CD14-positive monocyte (primary cell): Measurements from ENCODE around the gene ARID4B. TPM values are rescaled to one million over a fixed set of nuclear protein-coding genes. Genes with fewer than 3 reads are reported as not detected.

Experiments used
- DNase-seq, 3 donors: peaks; one replicate each; pipeline ENCODE4 v3.0.0-alpha.2; 2011 to 2022
- H2AFZ ChIP-seq: 2 replicates; pipeline ENCODE4 v1.6.0; 2012; ENCODE audit warnings: mild to moderate bottlenecking, low read depth, low read length, inconsistent platforms; ENCODE audit not compliant: insufficient read depth, poor library complexity, severe bottlenecking
- H3K27ac ChIP-seq, 2 donors: 1 replicate in 1 of 2; 2 replicates in 1 of 2; pipeline ENCODE4 v1.5.1; 2012 to 2013; ENCODE audit warnings: low read length in 2 of 2, control low read depth in 1 of 2, inconsistent platforms in 1 of 2, low read depth in 1 of 2, mild to moderate bottlenecking in 1 of 2
- H3K27me3 ChIP-seq, 2 donors: one replicate each; pipeline versions ENCODE4 v1.6.0 to v1.6.1; 2011 to 2013; ENCODE audit warnings: low read length in 2 of 2; ENCODE audit not compliant: control insufficient read depth in 2 of 2, insufficient read depth in 2 of 2
- H3K36me3 ChIP-seq, 2 donors: replicated peaks in 1 of 2; 1 replicate in 1 of 2; 2 replicates in 1 of 2; pipeline versions ENCODE4 v1.5.1 to v1.6.1; 2012 to 2013; ENCODE audit warnings: low read length in 2 of 2, control low read depth in 1 of 2, inconsistent platforms in 1 of 2, mild to moderate bottlenecking in 1 of 2; ENCODE audit not compliant: insufficient read depth in 2 of 2, control insufficient read depth in 1 of 2
- H3K4me1 ChIP-seq, 2 donors: 1 replicate in 1 of 2; 2 replicates in 1 of 2; pipeline versions ENCODE4 v1.5.1 to v1.6.1; 2012 to 2013; ENCODE audit warnings: low read length in 2 of 2, control low read depth in 1 of 2, inconsistent platforms in 1 of 2, mild to moderate bottlenecking in 1 of 2, moderate library complexity in 1 of 2; ENCODE audit not compliant: insufficient read depth in 2 of 2, control insufficient read depth in 1 of 2
- H3K4me2 ChIP-seq: replicated peaks from 2 replicates; pipeline ENCODE3; 2012; ENCODE audit warnings: low read length, moderate library complexity, mild to moderate bottlenecking; ENCODE audit not compliant: poor library complexity, severe bottlenecking; ENCODE audit errors: extremely low read depth
- H3K4me3 ChIP-seq, 3 experiments: fragments of 200-600 bp in 1 of 3; sonication (generic) in 1 of 3; replicated peaks in 1 of 3; 1 replicate in 2 of 3; 2 replicates in 1 of 3; pipeline ENCODE4 v1.5.1; 2011 to 2013; ENCODE audit warnings: low read length in 3 of 3, mild to moderate bottlenecking in 3 of 3, control low read depth in 2 of 3, low read depth in 2 of 3, inconsistent platforms in 1 of 3, moderate library complexity in 1 of 3
- H3K79me2 ChIP-seq: 2 replicates; pipeline ENCODE4 v1.6.0; 2012; ENCODE audit warnings: mild to moderate bottlenecking, control low read depth, inconsistent platforms, low read length, moderate library complexity; ENCODE audit not compliant: insufficient read depth
- H3K9ac ChIP-seq: 2 replicates; pipeline ENCODE4 v1.6.0; 2017; ENCODE audit warnings: low read length, mild to moderate bottlenecking; ENCODE audit not compliant: insufficient read depth, poor library complexity, severe bottlenecking
- H3K9me3 ChIP-seq, 2 donors: replicated peaks in 1 of 2; 1 replicate in 1 of 2; 2 replicates in 1 of 2; pipeline versions ENCODE4 v1.5.1 to v1.6.1; 2012 to 2013; ENCODE audit warnings: low read length in 2 of 2, control low read depth in 1 of 2; ENCODE audit not compliant: control insufficient read depth in 1 of 2, insufficient read depth in 1 of 2
- H4K20me1 ChIP-seq: 2 replicates; pipeline ENCODE4 v1.6.0; 2012; ENCODE audit warnings: mild to moderate bottlenecking, low read length, control low read depth, moderate library complexity; ENCODE audit not compliant: insufficient read depth
- H3K27ac Mint-ChIP-seq, 7 donors: one replicate each; pipeline ENCODE4 v1.8.0; 2020; ENCODE audit warnings: mild to moderate bottlenecking in 7 of 7, mixed read lengths in 7 of 7, moderate library complexity in 6 of 7, inconsistent platforms in 2 of 7
- H3K27me3 Mint-ChIP-seq, 3 donors: one replicate each; pipeline ENCODE4 v1.8.0; 2021 to 2022; ENCODE audit warnings: low read depth in 3 of 3, mild to moderate bottlenecking in 3 of 3, mixed read lengths in 3 of 3, moderate library complexity in 3 of 3, inconsistent platforms in 1 of 3
- H3K36me3 Mint-ChIP-seq, 2 donors: one replicate each; pipeline ENCODE4 v1.8.0; 2020; ENCODE audit warnings: mixed read lengths in 2 of 2, inconsistent platforms in 1 of 2, mild to moderate bottlenecking in 1 of 2
- H3K4me1 Mint-ChIP-seq: one replicate; pipeline ENCODE4 v1.8.0; 2020; ENCODE audit warnings: mild to moderate bottlenecking, mixed read lengths
- H3K4me3 Mint-ChIP-seq, 2 donors: one replicate each; pipeline ENCODE4 v1.8.0; 2020; ENCODE audit warnings: mild to moderate bottlenecking in 2 of 2, mixed read lengths in 2 of 2, moderate library complexity in 1 of 2
- H3K9me3 Mint-ChIP-seq, 7 donors: one replicate each; pipeline ENCODE4 v1.8.0; 2020 to 2022; ENCODE audit warnings: mixed read lengths in 7 of 7, mild to moderate bottlenecking in 6 of 7, moderate library complexity in 6 of 7, inconsistent platforms in 2 of 7
- WGBS: methylation state at CpG from one replicate; pipeline ENCODE4 v1.1.5; 2013; ENCODE audit warnings: missing lambda C conversion rate; ENCODE audit not compliant: insufficient coverage; 5-methylcytosine and 5-hydroxymethylcytosine counted together
- intact Hi-C, 2 donors: fragments of 100-400 bp; cut with micrococcal nuclease; formaldehyde crosslinking; loops; one replicate each; pipeline versions ENCODE4 v1.15.0 to v1.15.1; 2023
- polyA plus RNA-seq, 3 donors: library from polyadenylated mRNA; depleted of rRNA in 1 of 3; unstranded in 2 of 3; stranded (reverse) in 1 of 3; fragments of 300-500 nt in 2 of 3; fragments of >200 nt in 1 of 3; fragmentation: Illumina TruSeq in 2 of 3; gene quantifications; 1 replicate in 2 of 3; 2 replicates in 1 of 3; pipeline ENCODE4 v1.2.3, GENCODE V29; 2012 to 2021
- TF ChIP-seq, protein P1 (sequence below): fragments of 200-600 bp; IDR thresholded peaks from one replicate; pipeline ENCODE4 v1.8.0; 2022; ENCODE audit warnings: antibody characterized with exemption, mild to moderate bottlenecking

The ARID4B gene
- polyA plus RNA-seq, 3 donors, result 9.3 to 15.4 (median 11.1) TPM

DNA sequence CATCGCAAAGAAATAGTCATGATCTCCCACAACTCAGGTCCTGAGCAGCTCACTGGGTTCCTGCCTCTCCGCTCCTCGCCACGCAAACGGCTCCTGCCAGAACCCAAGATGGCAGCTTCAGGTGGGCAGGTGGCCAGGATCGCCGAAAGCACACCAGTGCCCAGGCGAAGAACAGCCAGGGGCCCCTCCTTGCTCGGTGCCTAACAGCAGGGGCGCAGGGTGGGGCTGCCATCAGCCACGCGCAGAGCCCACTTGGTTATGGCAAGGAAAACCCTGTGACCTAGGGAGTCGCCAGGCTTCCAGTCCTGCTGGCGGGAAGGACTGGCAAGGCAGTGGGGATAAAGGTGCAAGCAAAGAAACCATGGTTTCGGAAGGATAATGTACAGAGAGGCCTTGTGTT, 47.5 kb downstream of the ARID4B start:
- Histone ChIP-seq H3K4me2 (no peak overlapping the region), H3K27me3 (no peaks in the 10 kb centered on the region), H2AFZ (no peak overlapping the region), H3K27ac (no peak overlapping the region), H3K4me3 (no peak overlapping the region), H3K36me3 (no peaks in the 10 kb centered on the region), H3K9ac (no peak overlapping the region), H3K9me3 (no peaks in the 10 kb centered on the region), H3K4me1 (peaks cover 5 to 8% of the 10 kb centered on the region in 2 donors), H4K20me1 (peaks cover 99% of the 10 kb centered on the region), H3K79me2 (peaks cover 98% of the 10 kb centered on the region)
- no peak for DNase-seq
- Mint-ChIP-seq H3K27me3 (no peaks in the 10 kb centered on the region), H3K4me1 (peaks cover 18% of the 10 kb centered on the region), H3K27ac (peak overlapping the region in 2 of 7 donors; percentile 42 to 51), H3K9me3 (peaks cover 0 to 3% (median 0%) of the 10 kb centered on the region in 7 donors), H3K36me3 (peaks cover 0 to 3% of the 10 kb centered on the region in 2 donors), H3K4me3 (no peak overlapping the region)
- intact Hi-C loops, result no loop called here
- TF ChIP-seq, protein P1, sequence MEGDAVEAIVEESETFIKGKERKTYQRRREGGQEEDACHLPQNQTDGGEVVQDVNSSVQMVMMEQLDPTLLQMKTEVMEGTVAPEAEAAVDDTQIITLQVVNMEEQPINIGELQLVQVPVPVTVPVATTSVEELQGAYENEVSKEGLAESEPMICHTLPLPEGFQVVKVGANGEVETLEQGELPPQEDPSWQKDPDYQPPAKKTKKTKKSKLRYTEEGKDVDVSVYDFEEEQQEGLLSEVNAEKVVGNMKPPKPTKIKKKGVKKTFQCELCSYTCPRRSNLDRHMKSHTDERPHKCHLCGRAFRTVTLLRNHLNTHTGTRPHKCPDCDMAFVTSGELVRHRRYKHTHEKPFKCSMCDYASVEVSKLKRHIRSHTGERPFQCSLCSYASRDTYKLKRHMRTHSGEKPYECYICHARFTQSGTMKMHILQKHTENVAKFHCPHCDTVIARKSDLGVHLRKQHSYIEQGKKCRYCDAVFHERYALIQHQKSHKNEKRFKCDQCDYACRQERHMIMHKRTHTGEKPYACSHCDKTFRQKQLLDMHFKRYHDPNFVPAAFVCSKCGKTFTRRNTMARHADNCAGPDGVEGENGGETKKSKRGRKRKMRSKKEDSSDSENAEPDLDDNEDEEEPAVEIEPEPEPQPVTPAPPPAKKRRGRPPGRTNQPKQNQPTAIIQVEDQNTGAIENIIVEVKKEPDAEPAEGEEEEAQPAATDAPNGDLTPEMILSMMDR, result no peak
- 99% methylated on average over 14 of the region's 15 CpGs for WGBS

- H3K9me3 Mint-ChIP-seq, result peaks cover 0 to 3% (median 0%) of the 10 kb centered on the region in 7 donors
- Histone ChIP-seq H3K4me1 (peaks cover 11 to 15% of the 10 kb centered on the region in 2 donors), H3K36me3 (no peaks in the 10 kb centered on the region), H3K4me2 (no peak overlapping the region), H4K20me1 (peaks cover 99% of the 10 kb centered on the region), H3K9me3 (no peaks in the 10 kb centered on the region), H3K9ac (no peak overlapping the region), H2AFZ (no peak overlapping the region), H3K4me3 (no peak overlapping the region), H3K79me2 (peaks cover 98% of the 10 kb centered on the region), H3K27ac (no peak overlapping the region), H3K27me3 (no peaks in the 10 kb centered on the region)
- peaks cover 0 to 3% of the 10 kb centered on the region in 2 donors for H3K36me3 Mint-ChIP-seq
- H3K27ac Mint-ChIP-seq, result no peak overlapping the region
- TF ChIP-seq, protein P1, result no peak
- H3K4me1 Mint-ChIP-seq, result peaks cover 25% of the 10 kb centered on the region
- DNase-seq, result no peak
- H3K27me3 Mint-ChIP-seq, result no peaks in the 10 kb centered on the region
- intact Hi-C loops, result no loop called here
- no CpG with 5 or more reads among the region's 5 CpGs for WGBS
- no peak overlapping the region for H3K4me3 Mint-ChIP-seq
These were observed 48.3 kb downstream of the ARID4B start for GRCh38 chr1:235279694-235280093.
